ENCODE measurements around the gene EVC. TPM values are rescaled to one million over a fixed set of nuclear protein-coding genes. Genes with fewer than 3 reads are reported as not detected.

The EVC gene
- total RNA-seq, 1 donor from 2014 or later: 2.4 TPM

DNA sequence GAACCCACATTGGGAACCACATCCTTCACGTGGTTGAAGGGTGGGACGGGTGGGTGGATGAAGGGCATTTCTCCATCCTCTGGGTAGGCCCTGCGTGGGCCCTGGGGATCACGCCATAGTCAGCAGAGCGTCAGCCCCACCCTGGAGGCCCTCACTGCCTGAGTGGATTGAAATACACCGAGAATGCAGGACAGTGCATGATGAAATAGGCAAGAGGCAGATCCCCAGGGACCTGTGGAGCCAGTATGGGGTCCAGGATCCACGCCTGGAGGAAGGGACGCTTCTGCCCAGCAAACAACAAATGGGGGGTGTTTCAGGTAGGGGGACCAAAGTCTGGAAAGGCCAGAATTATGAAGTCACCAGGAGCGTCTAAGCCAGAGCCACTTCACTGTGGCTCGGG lies 19.4 kb downstream of the EVC start:
- no peak for FAIRE-seq
- no peak for DNase-seq (ENCODE audit: low spot score in 2 of 2)

DNA sequence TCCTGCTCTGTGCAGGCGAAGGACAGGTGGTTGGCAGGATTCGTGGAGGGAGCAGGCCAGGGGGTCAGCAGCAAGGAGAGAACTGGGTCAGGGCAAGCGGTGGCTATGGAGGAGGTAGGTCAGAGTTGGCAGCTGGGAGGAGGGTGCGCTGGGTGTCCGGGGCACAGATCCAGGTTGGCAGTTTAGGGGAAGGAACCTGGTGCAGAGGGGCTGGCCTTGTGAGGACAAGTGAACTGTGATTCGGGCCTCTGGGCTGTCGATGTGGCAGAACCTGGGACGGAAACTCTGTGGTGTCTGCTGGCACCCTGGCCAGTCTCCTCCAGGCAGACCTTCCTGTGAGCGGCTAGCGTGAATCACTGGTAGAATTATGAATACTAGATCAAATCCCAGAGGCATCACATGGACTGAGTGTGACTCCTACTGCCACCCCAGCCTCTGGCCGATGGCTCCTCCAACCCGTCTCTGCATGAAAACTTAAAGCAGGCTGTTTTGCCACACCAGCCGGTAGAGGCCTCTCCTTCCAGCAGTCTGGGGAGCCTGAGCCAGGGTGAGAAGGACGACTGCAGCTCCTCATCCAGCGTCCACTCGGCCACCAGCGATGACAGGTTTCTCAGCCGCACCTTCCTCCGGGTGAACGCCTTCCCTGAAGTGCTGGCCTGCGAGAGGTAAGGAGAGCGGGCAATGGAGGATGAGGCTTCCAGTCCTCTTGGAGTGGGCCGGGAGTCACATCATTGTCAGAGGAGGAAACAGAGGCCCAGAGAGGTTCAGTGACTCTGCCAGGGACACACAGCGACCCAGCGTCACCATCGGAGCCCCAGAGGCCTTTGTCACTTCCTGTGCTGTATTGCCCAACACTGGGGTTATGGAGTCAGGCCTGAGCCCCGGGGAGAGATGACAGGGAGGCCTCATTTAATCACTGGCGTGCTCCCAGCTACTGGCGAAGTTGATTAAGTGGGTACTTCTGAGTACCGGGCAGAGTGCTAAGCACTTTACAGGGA lies 20.3 kb downstream of the EVC start:
- FAIRE-seq: no peak
- DNase-seq (ENCODE audit: low spot score in 2 of 2): no peak

DNA sequence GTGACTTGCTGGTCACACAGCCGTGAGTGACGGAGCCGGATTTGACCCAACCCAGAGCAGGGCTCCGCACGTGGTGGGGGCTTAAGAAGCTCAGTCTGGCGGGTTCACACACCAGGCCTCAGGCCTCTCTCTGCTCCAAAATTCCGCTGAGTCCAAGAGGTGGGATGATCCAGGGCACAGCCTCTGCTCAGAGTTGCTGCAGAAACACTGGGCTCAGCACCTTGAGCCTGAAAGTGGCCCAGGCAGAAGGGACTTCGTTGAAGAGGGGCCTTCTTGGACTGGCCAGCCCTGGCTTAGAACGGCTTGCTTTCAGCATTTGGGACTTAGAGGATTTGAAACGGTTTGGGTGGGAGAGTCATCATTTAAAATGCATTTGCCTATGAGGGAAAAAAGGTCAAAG lies 21.2 kb downstream of the EVC start:
- DNase-seq (ENCODE audit: low spot score in 2 of 2) (no peak), FAIRE-seq (no peak)

DNA sequence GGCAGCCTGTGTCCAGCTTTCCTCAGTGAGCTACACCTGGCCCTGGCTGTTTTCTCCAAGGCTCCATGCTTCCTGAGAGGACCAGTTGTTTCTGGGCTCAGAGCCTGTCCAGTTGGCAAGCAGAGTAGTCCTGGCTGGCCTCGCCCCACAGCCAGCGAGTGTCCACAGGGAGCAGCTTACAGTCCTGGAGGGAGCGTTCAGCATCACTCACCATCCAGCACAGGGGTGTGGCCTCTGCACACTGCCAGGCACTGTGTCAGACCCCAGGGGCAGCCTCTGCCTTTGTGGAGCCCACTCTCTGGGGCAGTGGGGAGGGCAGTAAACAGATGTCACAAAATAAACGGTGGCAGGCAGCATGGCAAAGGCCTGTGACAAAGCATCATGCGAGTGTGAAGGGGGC lies 23.9 kb downstream of the EVC start:
- no peak for DNase-seq (ENCODE audit: low spot score in 2 of 2)
- no peak for FAIRE-seq

DNA sequence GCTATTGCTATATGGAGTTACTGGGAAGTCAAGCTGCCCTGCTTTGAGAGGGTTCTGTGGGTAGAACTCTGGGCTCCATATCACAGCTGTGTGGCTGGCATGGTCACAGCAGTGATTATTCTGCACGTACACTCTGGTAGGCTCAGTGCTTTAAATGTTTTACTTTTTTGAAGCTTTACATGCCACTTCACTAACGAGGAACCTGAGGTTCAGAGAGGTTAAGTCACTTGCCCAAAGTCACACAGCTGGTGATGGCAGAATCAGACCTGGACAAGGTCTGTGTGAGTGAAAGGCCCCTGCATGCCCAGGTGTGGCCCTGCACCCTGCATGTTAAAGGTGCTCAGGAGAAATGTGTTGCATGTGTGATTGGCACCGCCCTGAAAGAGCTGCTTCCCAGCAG lies 24.5 kb downstream of the EVC start:
- DNase-seq (ENCODE audit: low spot score in 2 of 2): no peak
- no peak for FAIRE-seq

DNA sequence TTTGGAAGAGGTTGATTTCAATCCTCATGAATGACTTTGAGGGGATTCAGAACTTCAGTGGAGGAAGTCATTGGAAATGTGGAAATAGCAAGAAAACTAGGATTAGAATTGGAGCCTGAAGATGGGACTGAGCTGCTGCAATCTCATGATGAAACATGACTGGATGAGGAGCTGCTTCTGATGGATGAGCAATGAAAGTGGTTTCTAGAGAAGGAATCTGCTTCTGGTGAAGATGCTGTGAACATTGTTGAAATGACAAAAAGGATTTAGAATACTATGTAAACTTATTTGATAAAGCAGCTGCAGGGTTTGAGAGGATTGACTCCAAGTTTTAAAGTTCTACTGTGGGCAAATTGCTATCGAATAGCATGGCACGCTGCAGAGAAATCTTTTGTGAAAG lies 27.1 kb downstream of the EVC start:
- DNase-seq (ENCODE audit: low spot score in 2 of 2) (no peak), FAIRE-seq (no peak)

DNA sequence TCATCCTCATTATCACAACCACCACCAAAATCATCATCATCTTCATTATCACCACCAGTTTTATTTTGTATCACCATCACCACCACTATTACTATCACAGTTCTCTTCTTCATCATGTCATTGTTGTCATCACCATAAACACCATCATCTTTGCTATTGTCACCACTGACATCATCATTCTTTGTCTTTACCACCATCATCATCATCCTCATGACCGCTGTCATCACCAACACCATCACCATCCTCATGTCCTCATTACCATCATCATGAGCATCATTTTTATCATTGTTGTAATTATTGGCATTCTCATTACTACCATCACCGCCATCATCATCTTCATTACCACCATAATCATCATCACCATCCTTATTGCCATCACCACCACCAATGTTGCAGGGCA lies 31.4 kb downstream of the EVC start:
- DNase-seq (ENCODE audit: low spot score in 2 of 2) (no peak), FAIRE-seq (no peak)

DNA sequence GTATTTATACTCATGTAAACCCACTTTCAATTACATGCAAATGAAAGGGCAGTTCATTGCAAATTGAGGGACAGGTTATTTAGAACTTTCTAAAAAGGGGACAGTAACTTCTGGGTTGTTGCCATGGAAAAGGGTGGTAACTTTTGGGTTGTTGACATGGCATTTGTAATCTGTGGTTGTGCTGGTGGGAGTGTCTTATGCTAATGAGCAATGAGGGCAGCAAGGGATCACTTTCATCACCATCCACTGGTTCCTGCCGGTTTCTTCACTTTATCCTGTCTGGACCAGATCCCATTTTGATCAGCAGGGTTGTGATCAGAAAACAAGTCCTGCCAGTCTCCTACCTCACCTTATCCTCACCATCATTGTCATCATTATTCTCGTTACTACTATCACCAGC lies 32.0 kb downstream of the EVC start:
- no peak for DNase-seq (ENCODE audit: low spot score in 2 of 2)
- FAIRE-seq: no peak

DNA sequence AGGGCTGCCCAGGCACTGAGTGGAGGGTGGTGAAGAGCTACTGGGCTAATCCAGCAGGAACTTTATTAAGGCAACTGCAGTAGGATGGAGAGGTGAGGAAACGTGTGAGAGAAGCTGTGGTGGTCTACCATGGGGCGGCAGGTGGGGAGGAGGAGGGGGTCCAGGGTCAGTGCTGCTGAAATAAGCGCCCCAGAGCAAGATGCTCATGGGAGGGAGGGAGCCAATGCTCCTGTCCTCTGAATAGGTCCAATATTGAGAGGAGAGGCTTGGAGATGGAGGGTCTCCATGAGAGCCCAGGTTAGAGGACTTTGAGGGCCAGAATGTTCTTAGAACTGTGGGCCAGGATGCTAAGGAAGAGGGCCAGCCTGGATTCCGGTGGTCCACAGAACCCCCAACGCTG lies 35.2 kb downstream of the EVC start:
- DNase-seq (ENCODE audit: low spot score in 2 of 2) (no peak), FAIRE-seq (no peak)

DNA sequence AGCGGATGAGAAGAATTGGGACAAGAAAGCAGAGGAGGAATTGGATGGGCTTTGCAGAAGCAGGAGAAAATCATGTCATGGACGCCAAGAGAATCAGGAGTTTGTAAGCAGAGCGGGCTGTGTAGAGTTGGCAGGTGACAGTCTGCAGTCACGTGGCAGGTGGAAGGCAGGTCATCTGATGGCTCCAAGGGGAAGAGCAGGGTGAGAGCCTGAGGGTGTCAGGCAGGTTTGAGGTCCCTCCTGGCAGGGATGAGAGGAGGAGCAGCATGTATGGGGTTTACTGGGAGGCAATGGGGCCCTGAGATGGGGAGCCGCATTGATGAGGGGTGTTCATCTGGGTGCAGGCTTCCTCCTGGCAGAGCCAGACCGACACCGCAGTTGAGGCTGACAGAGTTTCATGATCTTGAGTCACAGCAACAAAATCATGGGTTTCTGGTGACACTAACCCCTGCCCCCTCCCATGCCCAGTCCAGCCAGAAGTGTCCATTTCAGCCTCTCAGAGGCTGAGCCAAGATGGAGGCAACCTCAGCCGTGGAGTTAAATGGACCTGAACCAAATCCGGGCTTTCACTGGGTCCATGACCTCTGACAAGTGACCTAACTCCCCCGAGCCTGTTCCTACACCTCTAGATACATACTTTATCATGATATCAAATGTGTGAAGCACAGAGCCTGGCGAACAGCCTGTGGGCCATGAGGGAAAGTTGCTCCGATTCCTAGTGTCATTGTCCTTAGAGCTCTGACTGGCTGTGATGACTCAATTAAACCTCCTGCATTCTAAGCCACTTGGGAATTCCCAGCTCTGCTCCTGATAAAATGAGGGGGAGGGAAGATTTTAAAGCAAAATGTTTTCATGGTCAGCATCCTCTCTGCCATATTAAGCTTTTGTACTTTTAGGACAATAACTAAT lies 36.1 kb downstream of the EVC start:
- FAIRE-seq (no peak), DNase-seq (ENCODE audit: low spot score in 2 of 2) (no peak)

DNA sequence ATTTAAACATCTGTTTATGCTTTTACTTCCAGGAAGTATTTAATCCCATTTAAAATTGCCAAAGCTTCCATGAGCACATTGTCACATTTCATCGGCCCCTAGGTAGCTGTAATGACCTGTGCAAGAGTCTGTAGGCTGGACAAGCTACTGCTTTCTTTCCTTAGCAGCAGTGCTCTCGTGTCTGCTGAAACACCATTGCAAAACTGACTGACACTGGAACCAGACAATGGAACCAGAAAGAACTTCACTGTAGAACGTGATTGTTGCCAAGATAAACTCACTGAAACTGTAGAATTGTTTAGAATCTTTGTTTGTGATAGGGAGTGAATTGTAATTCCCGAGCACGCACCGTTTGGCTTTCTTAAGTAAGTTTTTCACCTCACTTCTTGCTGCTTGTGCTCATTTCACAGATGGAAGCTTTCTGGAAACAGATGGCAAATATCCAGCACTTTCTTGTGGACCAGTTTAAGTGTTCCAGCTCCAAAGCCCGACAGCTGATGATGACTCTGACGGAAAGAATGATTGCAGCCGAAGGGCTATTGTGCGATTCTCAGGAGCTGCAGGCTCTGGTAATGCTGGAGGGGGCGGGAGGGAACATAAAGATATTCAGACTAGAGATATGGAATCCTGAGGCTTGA lies 36.9 kb downstream of the EVC start:
- no peak for DNase-seq (ENCODE audit: low spot score in 2 of 2)
- no peak for FAIRE-seq

DNA sequence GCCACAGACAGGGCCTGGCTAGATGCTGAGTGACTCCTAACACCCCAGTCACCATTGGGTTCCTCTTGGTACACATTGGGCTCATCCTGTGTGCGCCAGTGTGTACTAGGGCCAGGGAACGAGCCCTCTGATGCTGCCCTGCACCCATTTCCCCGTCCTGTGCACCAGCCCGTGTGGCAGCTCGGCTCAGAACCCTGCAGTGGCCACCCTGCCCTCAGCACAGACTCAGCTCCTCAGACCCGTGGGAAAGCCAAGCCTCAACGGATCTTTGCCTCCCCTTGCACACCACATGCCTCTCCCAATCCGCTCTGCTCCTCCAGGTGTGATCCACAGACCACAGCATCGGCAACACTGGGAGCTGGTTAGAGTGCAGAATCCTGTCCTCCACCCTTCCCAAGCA lies 38.6 kb downstream of the EVC start:
- FAIRE-seq: no peak

DNA sequence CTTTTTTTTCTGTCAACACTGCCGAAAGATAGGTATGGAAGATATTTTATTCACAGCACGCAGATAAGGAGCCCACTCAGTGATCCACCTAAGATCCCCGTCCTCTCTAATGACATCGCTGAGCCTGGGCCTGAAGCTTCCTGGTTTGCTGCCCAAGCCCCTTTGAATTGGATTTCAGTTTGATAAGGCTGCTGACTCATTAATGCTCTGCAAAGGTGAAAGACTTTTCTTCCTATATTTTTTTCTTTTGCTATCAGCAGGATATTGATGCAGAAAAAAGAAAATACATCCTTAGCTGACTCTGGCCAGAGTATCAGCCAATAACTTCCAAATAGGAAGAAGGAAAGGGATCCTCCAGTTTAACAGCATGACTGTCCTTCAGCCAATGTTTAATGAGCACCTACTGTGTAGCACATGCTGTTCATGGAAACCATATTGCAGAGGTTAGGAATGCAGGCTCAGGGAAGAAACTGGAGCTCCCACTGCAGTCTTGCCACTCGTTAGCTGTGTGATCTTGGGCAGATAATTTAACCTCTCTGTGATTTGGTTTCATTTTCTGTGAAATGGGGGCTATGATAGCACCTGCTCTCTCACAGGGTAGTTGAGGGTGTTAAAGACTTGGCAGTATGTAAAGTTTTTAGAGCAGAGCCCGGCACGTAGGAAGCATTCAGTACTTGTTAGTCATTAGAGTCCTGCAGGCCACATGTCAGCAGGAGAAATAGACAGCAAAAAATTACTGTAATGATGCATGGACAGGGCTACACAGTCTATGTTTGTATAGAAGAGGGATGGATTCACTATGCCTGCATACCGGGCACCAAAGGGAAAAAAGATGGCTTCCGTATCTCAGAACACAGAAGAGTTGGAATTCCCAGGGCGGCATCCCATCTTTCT lies 39.3 kb downstream of the EVC start:
- FAIRE-seq: no peak
- DNase-seq (ENCODE audit: low spot score in 2 of 2): no peak

More for the DNA sequence above, 38.6 kb downstream of the EVC start:
- no peak for DNase-seq (ENCODE audit: low spot score in 2 of 2)

DNA sequence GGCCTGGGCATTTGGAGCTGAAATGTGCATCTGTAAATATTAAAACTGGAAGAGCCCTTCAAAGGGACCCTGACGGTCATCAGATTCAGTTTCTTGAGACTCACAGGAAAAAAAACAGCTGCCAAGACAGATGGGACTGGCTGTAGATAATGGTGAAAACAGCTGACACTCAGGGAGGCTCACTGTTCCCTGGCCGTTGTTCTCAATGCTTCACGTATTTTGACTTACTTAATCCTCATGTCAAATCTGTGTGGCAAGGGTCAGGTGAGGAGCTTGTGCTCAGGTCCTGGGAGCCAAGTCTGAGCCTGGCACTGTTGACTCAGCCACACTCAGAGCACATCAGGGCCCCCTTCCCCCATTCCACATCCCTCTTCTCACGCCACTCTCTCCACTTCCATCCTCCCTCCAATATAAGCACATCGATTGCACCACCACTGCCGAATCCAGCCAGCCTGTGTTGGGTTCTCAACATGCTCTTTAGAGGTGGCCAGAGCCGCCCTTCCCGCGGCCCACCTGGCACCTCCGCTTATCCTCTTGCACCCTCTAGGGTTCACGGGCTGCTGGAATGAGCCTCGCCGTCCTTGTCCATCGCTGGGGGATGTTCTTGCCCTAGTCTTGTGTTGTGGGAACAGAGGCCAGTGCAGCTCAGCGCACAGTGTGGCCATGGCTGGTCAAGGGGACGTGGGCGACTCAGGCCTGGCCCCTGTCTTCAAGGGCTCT lies 40.1 kb downstream of the EVC start:
- DNase-seq (ENCODE audit: low spot score in 2 of 2): no peak
- FAIRE-seq: no peak

DNA sequence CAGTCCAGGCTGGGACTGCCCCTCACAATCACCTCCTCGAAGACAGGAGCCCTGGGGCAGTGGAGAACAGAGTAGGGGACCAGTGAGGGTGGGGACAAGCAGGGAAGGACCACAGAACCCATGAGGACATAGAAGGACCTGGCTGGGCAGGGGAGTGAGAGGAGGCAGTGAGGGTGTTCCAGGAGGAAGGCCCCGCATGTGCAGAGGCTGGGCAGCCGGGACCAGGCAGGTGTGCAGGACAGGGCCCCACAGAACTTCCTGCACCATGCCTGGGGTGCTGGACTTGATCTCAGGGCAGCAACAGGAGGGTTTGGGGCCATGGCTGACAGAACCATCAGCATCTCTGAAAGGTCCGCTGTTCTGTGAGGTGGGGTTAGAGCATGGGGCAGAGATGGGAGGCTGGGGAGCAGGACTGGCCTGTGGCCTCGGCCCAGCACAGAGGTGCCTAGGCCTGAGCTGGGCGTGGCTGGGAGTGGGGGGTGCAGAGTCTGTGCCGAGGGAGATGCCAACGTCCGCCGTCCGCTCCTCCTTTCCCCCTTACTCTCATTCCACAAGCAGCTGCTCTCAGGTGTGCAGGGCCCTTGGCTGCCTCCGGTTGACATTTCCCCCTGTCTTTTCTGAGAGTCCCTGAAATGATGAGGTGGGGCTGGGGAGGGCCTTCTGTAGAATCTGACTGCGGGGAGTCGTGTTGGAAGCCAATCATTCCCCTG lies 40.8 kb downstream of the EVC start:
- DNase-seq (ENCODE audit: low spot score in 2 of 2): no peak
- no peak for FAIRE-seq

DNA sequence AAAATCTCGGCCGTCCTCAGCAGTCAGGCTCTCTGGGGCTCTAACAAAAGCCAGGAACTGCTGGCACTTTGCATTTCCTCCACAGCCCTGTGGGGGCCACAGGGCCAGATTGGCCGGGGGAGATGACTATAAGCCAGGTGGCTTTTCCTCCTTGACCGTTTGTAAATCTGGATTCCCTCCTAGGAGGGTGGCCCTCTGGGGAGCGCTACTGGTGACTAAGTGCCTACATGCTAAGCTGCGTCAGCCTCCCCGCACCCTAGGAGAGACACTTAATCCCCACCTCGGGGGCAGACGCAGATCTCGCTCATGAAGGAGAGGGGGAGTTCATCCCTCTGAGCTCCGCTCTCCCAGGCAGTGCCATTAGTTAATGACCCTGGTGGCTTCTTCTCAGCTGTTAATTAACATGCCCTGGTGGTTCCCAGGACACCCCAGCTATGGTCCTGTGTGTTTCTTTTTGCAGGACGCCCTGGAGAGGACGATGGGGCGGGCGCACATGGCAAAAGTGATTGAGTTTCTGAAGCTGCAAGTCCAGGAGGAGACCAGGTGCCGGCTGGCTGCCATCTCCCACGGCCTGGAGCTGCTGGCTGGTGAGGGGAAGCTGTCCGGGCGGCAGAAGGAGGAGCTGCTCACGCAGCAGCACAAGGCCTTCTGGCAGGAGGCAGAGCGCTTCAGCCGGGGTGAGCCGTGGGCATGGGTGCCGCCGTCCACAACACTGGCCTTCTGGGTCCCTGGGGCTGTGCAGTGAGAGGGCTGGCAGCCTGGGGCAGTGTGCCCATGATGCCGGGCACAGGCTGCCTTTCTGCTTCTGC lies 41.6 kb downstream of the EVC start:
- DNase-seq (ENCODE audit: low spot score in 2 of 2) (no peak), FAIRE-seq (no peak)

DNA sequence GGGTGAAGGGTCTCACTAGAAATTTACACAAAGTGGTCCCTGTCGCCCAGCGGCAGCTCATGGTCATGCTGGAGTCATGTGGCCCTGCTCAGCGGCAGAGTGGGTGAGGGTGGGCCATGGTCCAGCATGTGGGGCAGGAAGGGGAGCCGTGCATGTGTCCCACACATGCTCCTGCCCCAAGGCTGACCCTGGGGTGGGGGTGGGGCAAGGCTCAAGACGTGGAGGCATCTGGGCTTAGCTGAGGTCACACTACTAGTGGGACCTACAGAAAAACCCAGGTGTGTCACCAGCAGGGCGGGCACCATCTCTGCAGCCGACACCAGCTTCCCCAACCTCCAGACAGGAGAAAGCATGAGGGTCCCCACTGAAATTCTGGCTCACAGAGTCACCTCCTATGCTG lies 42.4 kb downstream of the EVC start:
- no peak for FAIRE-seq
- DNase-seq (ENCODE audit: low spot score in 2 of 2): no peak
